Ascending aorta (tissue), 2 donors: ENCODE results near the gene ASB3. TPM values are rescaled to one million over a fixed set of nuclear protein-coding genes. Genes with fewer than 3 reads are reported as not detected.

Source experiments
- DNase-seq, 2 donors: peaks; one replicate each; pipeline ENCODE4 v3.0.0-alpha.2; 2019; ENCODE audit warnings: low spot score in 2 of 2
- H3K27ac ChIP-seq, 2 donors: fragments of 200-600 bp; sonication (generic); one replicate each; pipeline ENCODE4 v1.5.1; 2016 to 2017; ENCODE audit warnings: mild to moderate bottlenecking in 1 of 2
- H3K27me3 ChIP-seq: fragments of 200-600 bp; sonication (generic); one replicate; pipeline ENCODE4 v1.5.1; 2017
- H3K36me3 ChIP-seq, 2 donors: fragments of 200-600 bp; sonication (generic); one replicate each; pipeline ENCODE4 v1.5.1; 2016
- H3K4me1 ChIP-seq, 2 donors: fragments of 200-600 bp; sonication (generic); one replicate each; pipeline ENCODE4 v1.5.1; 2016 to 2017; ENCODE audit warnings: mild to moderate bottlenecking in 1 of 2
- H3K4me3 ChIP-seq, 2 donors: fragments of 200-600 bp; sonication (generic); one replicate each; pipeline ENCODE4 v1.5.1; 2016 to 2017; ENCODE audit warnings: mild to moderate bottlenecking in 1 of 2
- H3K9me3 ChIP-seq, 2 donors: fragments of 200-600 bp; sonication (generic); one replicate each; pipeline ENCODE4 v1.5.1; 2016
- CTCF ChIP-seq, 3 experiments: fragments of 200-600 bp in 2 of 3; fragments of 450-650 bp in 1 of 3; sonication (generic) in 2 of 3; IDR thresholded peaks; one replicate each; pipeline ENCODE4 v1.5.1; 2016 to 2019; ENCODE audit warnings: antibody characterized with exemption in 3 of 3, mild to moderate bottlenecking in 1 of 3, moderate library complexity in 1 of 3
- intact Hi-C: fragments of 100-400 bp; cut with DNase I; formaldehyde crosslinking; loops from one replicate; pipeline ENCODE4 v1.15.1; 2023
- total RNA-seq: library from RNA; depleted of rRNA; stranded (reverse); fragments of >200 nt; gene quantifications from one replicate; pipeline ENCODE4 v1.1.0, GENCODE V29; 2016

ASB3 gene
- total RNA-seq, 1 donor from 2014 or later, result 3.4 TPM

GRCh38 chr2:53715568-53715967 is 71.2 kb downstream of the ASB3 start:
- Histone ChIP-seq H3K27ac (no peak overlapping the region), H3K4me1 (peaks cover 0 to 4% of the 10 kb centered on the region in 2 donors), H3K4me3 (no peak overlapping the region), H3K9me3 (peaks cover 0 to 6% of the 10 kb centered on the region in 2 donors), H3K36me3 (no peaks in the 10 kb centered on the region), H3K27me3 (no peaks in the 10 kb centered on the region)
- no peak for DNase-seq
- intact Hi-C loops, result no loop called here
- TF ChIP-seq CTCF (IDR thresholded peaks at IDR 0.05), result peak in 2 of 3 experiments; percentile 20 to 38

DNA sequence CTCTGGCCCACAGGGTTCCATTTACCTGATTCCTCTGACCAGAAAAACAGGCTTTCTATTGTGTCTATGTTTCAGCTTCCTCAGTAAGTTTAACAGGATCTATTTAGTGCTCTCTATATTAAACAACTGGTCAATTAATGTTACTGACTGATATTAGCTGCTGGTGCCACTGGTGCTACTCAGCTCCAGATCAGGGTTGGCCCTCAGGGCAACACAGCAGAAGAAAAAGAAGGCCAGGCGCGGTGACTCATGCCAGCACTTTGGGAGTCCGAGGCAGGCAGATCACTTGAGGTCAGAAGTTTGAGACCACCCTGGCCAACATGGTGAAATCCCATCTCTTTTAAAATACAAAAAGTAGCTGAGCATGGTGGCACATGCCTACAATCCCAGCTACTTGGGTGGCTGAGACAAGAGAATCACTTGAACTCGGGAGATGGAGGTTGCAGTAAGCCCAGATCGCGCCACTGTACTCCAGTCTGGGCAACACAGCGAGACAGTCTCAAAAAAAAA is 75.4 kb downstream of the ASB3 start:
- Histone ChIP-seq H3K4me1 (peaks cover 0 to 4% of the 10 kb centered on the region in 2 donors), H3K36me3 (peaks cover 0 to 33% of the 10 kb centered on the region in 2 donors), H3K27ac (no peak overlapping the region), H3K27me3 (no peaks in the 10 kb centered on the region), H3K9me3 (no peaks in the 10 kb centered on the region), H3K4me3 (no peak overlapping the region)
- DNase-seq, result no peak
- intact Hi-C loops, result no loop called here
- no peak for TF ChIP-seq CTCF (IDR thresholded peaks at IDR 0.05)

- intact Hi-C loops, result no loop called here
- Histone ChIP-seq H3K4me3 (no peak overlapping the region), H3K27me3 (no peaks in the 10 kb centered on the region), H3K4me1 (peaks cover 0 to 1% of the 10 kb centered on the region in 2 donors), H3K27ac (no peak overlapping the region), H3K36me3 (peaks cover 0 to 33% of the 10 kb centered on the region in 2 donors), H3K9me3 (no peaks in the 10 kb centered on the region)
- TF ChIP-seq CTCF (IDR thresholded peaks at IDR 0.05), result no peak
- DNase-seq, result no peak
These were observed 77.8 kb downstream of the ASB3 start for GRCh38 chr2:53708988-53709387.

DNA sequence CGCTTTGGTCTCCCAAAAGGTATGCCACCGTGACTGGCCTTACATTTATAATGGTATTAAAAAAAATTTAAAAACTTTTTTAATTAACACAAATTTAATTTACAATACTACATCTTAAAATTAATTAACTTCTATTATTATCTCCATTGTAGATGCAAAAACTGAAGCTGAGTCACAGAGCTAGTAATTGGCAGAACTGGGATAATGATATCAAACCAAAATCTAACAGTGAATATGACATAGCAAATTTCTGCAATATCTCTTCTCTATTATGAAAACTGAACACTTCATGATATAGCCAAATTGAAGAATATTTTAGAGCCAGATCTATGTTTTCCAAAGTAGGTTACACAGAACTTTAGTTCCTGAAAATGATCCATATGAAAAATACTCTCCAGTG is 85.5 kb downstream of the ASB3 start:
- intact Hi-C loops, result no loop called here
- no peak for DNase-seq
- no peak overlapping the region for H3K27ac ChIP-seq

GRCh38 chr2:53697686-53698085 is 89.1 kb downstream of the ASB3 start:
- no peak for DNase-seq
- no peak overlapping the region for H3K27ac ChIP-seq
- intact Hi-C loops, result no loop called here
- peaks cover 11 to 15% of the 10 kb centered on the region in 2 donors for H3K36me3 ChIP-seq
- H3K27me3 ChIP-seq, result no peaks in the 10 kb centered on the region
- TF ChIP-seq CTCF (IDR thresholded peaks at IDR 0.05), result no peak
- H3K4me1 ChIP-seq, result no peaks in the 10 kb centered on the region
- no peak overlapping the region for H3K4me3 ChIP-seq
- H3K9me3 ChIP-seq, result no peaks in the 10 kb centered on the region

More for the DNA sequence above, 85.5 kb downstream of the ASB3 start:
- peaks cover 11 to 15% of the 10 kb centered on the region in 2 donors for H3K36me3 ChIP-seq
- no peaks in the 10 kb centered on the region for H3K4me1 ChIP-seq
- no peak for TF ChIP-seq CTCF (IDR thresholded peaks at IDR 0.05)
- no peaks in the 10 kb centered on the region for H3K9me3 ChIP-seq
- no peaks in the 10 kb centered on the region for H3K27me3 ChIP-seq
- no peak overlapping the region for H3K4me3 ChIP-seq

- TF ChIP-seq CTCF (IDR thresholded peaks at IDR 0.05), result no peak
- intact Hi-C loops, result no loop called here
- H3K36me3 ChIP-seq, result peaks cover 11 to 15% of the 10 kb centered on the region in 2 donors
- H3K27ac ChIP-seq, result no peak overlapping the region
- H3K9me3 ChIP-seq, result no peaks in the 10 kb centered on the region
- no peaks in the 10 kb centered on the region for H3K4me1 ChIP-seq
- H3K27me3 ChIP-seq, result no peaks in the 10 kb centered on the region
- no peak overlapping the region for H3K4me3 ChIP-seq
- no peak for DNase-seq
These were observed 89.7 kb downstream of the ASB3 start for GRCh38 chr2:53697092-53697491.
